Measurements from ENCODE around the gene IGSF3. TPM values are rescaled to one million over a fixed set of nuclear protein-coding genes. Genes with fewer than 3 reads are reported as not detected.

Gene IGSF3
- total and polyA plus RNA-seq, 10 of the 15 experiments (the other 5 are each of a cell fraction or from before 2014, with no cell fraction given), result 1.4 to 18.0 (median 9.6) TPM

DNA sequence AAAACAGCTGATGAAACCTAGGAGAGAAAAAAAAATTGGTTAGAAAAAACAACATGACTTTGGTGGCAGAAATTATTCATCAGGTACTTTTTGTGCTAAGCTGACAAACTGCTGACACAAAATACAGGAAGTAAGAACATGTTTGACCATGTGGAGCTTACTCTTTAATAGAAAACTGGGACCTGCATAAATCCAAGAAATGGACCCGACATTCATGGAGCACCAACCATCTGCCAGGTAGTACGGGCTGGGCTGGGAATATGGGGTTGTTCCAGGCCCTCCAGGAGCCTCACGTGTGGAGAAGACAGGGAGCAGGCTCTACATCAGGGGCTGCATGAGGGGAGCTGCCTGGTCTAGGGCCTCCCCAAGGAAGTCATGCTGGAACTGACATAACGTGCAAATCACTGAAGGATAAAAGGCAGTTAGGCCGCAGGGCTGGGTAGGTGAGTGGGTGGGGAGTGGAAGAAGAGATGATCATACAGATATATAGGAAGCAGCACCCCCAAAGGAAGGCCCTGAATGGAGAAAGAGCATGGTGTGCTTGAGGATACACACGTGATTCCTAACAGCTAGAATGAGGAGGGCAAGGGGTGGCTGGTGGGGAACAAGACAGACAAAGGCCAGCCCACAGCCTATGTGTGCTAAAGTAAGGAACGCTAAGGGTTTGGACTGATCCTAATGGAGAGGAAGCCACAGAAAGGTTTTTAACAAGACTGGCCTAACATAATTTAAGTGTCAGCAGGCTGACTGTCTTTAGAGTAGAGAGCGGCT is 122.8 kb downstream of the IGSF3 start (continued):
- TF ChIP-seq, protein P1, sequence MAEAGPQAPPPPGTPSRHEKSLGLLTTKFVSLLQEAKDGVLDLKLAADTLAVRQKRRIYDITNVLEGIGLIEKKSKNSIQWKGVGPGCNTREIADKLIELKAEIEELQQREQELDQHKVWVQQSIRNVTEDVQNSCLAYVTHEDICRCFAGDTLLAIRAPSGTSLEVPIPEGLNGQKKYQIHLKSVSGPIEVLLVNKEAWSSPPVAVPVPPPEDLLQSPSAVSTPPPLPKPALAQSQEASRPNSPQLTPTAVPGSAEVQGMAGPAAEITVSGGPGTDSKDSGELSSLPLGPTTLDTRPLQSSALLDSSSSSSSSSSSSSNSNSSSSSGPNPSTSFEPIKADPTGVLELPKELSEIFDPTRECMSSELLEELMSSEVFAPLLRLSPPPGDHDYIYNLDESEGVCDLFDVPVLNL (IDR thresholded peaks at IDR 0.05; ENCODE audit: low read depth, low read length), result no peak
- TF ChIP-seq FOXK2 (IDR thresholded peaks at IDR 0.05) (no peak), CEBPB (IDR thresholded peaks at IDR 0.05; ENCODE audit: borderline replicate concordance in 1 of 2, low read depth in 2 of 2, low read length in 2 of 2) (0 out of 4 replicates have a peak, but pooled peaks of 1 of the 2 experiments have one; percentile 28), HCFC1 (IDR thresholded peaks at IDR 0.05; ENCODE audit: low read length) (no peak), ASH2L (IDR thresholded peaks at IDR 0.05; ENCODE audit: borderline replicate concordance, low read depth) (no peak), ETV6 (conservative IDR thresholded peaks at IDR 0.05 in 1 of 2, IDR thresholded peaks at IDR 0.05 in 1 of 2; ENCODE audit: borderline replicate concordance in 1 of 2, low read depth in 1 of 2) (peak in 1 of 2 experiments; percentile 91; a peak in 2 of 4 replicates), ZNF622 (IDR thresholded peaks at IDR 0.05) (no peak), SRF (IDR thresholded peaks at IDR 0.05; ENCODE audit: low read depth in 2 of 2, low read length in 2 of 2) (0 out of 4 replicates have a peak, but pooled peaks of 1 of the 2 experiments have one; percentile 46), BCL11A (IDR thresholded peaks at IDR 0.05; ENCODE audit: low read depth, low read length) (peak; percentile 84), STAT3 (IDR thresholded peaks at IDR 0.05; ENCODE audit: low read depth, low read length) (0 out of 2 replicates have a peak, but pooled peaks have one; percentile 3), RBBP5 (conservative IDR thresholded peaks at IDR 0.05) (no peak), BRCA1 (IDR thresholded peaks at IDR 0.05; ENCODE audit: low read depth, low read length) (no peak), MXI1 (IDR thresholded peaks at IDR 0.05; ENCODE audit: low read depth, low read length) (no peak; the same call in none of the 2 replicates), BMI1 (IDR thresholded peaks at IDR 0.05; ENCODE audit: borderline replicate concordance) (0 out of 2 replicates have a peak, but pooled peaks have one; percentile 29), BACH1 (IDR thresholded peaks at IDR 0.05; ENCODE audit: borderline replicate concordance) (no peak)
- TF ChIP-seq, protein P2, sequence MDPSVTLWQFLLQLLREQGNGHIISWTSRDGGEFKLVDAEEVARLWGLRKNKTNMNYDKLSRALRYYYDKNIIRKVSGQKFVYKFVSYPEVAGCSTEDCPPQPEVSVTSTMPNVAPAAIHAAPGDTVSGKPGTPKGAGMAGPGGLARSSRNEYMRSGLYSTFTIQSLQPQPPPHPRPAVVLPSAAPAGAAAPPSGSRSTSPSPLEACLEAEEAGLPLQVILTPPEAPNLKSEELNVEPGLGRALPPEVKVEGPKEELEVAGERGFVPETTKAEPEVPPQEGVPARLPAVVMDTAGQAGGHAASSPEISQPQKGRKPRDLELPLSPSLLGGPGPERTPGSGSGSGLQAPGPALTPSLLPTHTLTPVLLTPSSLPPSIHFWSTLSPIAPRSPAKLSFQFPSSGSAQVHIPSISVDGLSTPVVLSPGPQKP (IDR thresholded peaks at IDR 0.05; ENCODE audit: low read depth, low read length), result no peak
- TF ChIP-seq, protein P3, sequence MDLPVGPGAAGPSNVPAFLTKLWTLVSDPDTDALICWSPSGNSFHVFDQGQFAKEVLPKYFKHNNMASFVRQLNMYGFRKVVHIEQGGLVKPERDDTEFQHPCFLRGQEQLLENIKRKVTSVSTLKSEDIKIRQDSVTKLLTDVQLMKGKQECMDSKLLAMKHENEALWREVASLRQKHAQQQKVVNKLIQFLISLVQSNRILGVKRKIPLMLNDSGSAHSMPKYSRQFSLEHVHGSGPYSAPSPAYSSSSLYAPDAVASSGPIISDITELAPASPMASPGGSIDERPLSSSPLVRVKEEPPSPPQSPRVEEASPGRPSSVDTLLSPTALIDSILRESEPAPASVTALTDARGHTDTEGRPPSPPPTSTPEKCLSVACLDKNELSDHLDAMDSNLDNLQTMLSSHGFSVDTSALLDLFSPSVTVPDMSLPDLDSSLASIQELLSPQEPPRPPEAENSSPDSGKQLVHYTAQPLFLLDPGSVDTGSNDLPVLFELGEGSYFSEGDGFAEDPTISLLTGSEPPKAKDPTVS (IDR thresholded peaks at IDR 0.05; ENCODE audit: low read depth, low read length), result no peak
- TF ChIP-seq, protein P4, sequence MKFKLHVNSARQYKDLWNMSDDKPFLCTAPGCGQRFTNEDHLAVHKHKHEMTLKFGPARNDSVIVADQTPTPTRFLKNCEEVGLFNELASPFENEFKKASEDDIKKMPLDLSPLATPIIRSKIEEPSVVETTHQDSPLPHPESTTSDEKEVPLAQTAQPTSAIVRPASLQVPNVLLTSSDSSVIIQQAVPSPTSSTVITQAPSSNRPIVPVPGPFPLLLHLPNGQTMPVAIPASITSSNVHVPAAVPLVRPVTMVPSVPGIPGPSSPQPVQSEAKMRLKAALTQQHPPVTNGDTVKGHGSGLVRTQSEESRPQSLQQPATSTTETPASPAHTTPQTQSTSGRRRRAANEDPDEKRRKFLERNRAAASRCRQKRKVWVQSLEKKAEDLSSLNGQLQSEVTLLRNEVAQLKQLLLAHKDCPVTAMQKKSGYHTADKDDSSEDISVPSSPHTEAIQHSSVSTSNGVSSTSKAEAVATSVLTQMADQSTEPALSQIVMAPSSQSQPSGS (IDR thresholded peaks at IDR 0.05; ENCODE audit: low read length), result peak; percentile 78
- TF ChIP-seq, protein P5, sequence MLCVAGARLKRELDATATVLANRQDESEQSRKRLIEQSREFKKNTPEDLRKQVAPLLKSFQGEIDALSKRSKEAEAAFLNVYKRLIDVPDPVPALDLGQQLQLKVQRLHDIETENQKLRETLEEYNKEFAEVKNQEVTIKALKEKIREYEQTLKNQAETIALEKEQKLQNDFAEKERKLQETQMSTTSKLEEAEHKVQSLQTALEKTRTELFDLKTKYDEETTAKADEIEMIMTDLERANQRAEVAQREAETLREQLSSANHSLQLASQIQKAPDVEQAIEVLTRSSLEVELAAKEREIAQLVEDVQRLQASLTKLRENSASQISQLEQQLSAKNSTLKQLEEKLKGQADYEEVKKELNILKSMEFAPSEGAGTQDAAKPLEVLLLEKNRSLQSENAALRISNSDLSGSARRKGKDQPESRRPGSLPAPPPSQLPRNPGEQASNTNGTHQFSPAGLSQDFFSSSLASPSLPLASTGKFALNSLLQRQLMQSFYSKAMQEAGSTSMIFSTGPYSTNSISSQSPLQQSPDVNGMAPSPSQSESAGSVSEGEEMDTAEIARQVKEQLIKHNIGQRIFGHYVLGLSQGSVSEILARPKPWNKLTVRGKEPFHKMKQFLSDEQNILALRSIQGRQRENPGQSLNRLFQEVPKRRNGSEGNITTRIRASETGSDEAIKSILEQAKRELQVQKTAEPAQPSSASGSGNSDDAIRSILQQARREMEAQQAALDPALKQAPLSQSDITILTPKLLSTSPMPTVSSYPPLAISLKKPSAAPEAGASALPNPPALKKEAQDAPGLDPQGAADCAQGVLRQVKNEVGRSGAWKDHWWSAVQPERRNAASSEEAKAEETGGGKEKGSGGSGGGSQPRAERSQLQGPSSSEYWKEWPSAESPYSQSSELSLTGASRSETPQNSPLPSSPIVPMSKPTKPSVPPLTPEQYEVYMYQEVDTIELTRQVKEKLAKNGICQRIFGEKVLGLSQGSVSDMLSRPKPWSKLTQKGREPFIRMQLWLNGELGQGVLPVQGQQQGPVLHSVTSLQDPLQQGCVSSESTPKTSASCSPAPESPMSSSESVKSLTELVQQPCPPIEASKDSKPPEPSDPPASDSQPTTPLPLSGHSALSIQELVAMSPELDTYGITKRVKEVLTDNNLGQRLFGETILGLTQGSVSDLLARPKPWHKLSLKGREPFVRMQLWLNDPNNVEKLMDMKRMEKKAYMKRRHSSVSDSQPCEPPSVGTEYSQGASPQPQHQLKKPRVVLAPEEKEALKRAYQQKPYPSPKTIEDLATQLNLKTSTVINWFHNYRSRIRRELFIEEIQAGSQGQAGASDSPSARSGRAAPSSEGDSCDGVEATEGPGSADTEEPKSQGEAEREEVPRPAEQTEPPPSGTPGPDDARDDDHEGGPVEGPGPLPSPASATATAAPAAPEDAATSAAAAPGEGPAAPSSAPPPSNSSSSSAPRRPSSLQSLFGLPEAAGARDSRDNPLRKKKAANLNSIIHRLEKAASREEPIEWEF (IDR thresholded peaks at IDR 0.05; ENCODE audit: insufficient replicate concordance, low read depth, low read length), result no peak
